ENCODE data around the gene EPHB1. TPM values are rescaled to one million over a fixed set of nuclear protein-coding genes. Genes with fewer than 3 reads are reported as not detected.

The EPHB1 gene
- polyA plus RNA-seq, 1 donor from 2014 or later = 18.7 TPM

GRCh38 chr3:134905647-134905935 lies 110.5 kb downstream of the EPHB1 start:
- Histone ChIP-seq H3K79me2 (replicated peaks; ENCODE audit: insufficient read depth, low read length) (peaks cover 4% of the 10 kb centered on the region), H3F3A (ENCODE audit: insufficient read depth, low read length, poor library complexity, severe bottlenecking) (no peaks in the 10 kb centered on the region), H3K9me2 (ENCODE audit: insufficient read depth, low read length) (no peaks in the 10 kb centered on the region), H3K4me2 (ENCODE audit: low read length) (no peak overlapping the region), H3K36me3 (ENCODE audit: insufficient read depth, low read length) (no peaks in the 10 kb centered on the region), H3K4me3 (ENCODE audit: low read length) (no peak overlapping the region), H3K9ac (ENCODE audit: low read length) (no peak overlapping the region), H3K27me3 (ENCODE audit: insufficient read depth, low read depth, low read length) (no peaks in the 10 kb centered on the region), H2AFZ (ENCODE audit: low read depth, low read length) (no peak overlapping the region), H3K9me3 (ENCODE audit: low read length) (no peaks in the 10 kb centered on the region), H3K27ac (ENCODE audit: low read length) (no peak overlapping the region), H4K20me1 (ENCODE audit: insufficient read depth) (no peaks in the 10 kb centered on the region)
- no peak for TF ChIP-seq SMC3 (conservative IDR thresholded peaks at IDR 0.05; ENCODE audit: poor library complexity)
- TF ChIP-seq MXI1 (conservative IDR thresholded peaks at IDR 0.05; ENCODE audit: poor library complexity, severe bottlenecking) = no peak
- no peak for TF ChIP-seq EZH2 (IDR thresholded peaks at IDR 0.05; ENCODE audit: borderline replicate concordance, insufficient read depth, low read length, poor library complexity, severe bottlenecking)
- no peak for TF ChIP-seq POLR2AphosphoS5 (IDR thresholded peaks at IDR 0.05)
- no peak for TF ChIP-seq RAD21 (conservative IDR thresholded peaks at IDR 0.05)
- TF ChIP-seq REST (IDR thresholded peaks at IDR 0.05; ENCODE audit: borderline replicate concordance) = no peak
- TF ChIP-seq TAF1 (IDR thresholded peaks at IDR 0.05; ENCODE audit: low read depth) = no peak
- no peak for TF ChIP-seq CTCF (IDR thresholded peaks at IDR 0.05; ENCODE audit: poor library complexity, severe bottlenecking)
- TF ChIP-seq EP300 (conservative IDR thresholded peaks at IDR 0.05; ENCODE audit: poor library complexity, severe bottlenecking) = no peak

GRCh38 chr3:134908271-134908670 lies 113.2 kb downstream of the EPHB1 start:
- TF ChIP-seq RAD21 (conservative IDR thresholded peaks at IDR 0.05) (no peak), CTCF (IDR thresholded peaks at IDR 0.05; ENCODE audit: poor library complexity, severe bottlenecking) (no peak), TAF1 (IDR thresholded peaks at IDR 0.05; ENCODE audit: low read depth) (no peak), POLR2AphosphoS5 (IDR thresholded peaks at IDR 0.05) (no peak), MXI1 (conservative IDR thresholded peaks at IDR 0.05; ENCODE audit: poor library complexity, severe bottlenecking) (no peak), EZH2 (IDR thresholded peaks at IDR 0.05; ENCODE audit: borderline replicate concordance, insufficient read depth, low read length, poor library complexity, severe bottlenecking) (no peak), REST (IDR thresholded peaks at IDR 0.05; ENCODE audit: borderline replicate concordance) (no peak), SMC3 (conservative IDR thresholded peaks at IDR 0.05; ENCODE audit: poor library complexity) (no peak), EP300 (conservative IDR thresholded peaks at IDR 0.05; ENCODE audit: poor library complexity, severe bottlenecking) (no peak)
- Histone ChIP-seq H3K9me2 (ENCODE audit: insufficient read depth, low read length) (no peaks in the 10 kb centered on the region), H2AFZ (ENCODE audit: low read depth, low read length) (no peak overlapping the region), H3K4me2 (ENCODE audit: low read length) (no peak overlapping the region), H3K4me3 (ENCODE audit: low read length) (no peak overlapping the region), H3K79me2 (replicated peaks; ENCODE audit: insufficient read depth, low read length) (no peaks in the 10 kb centered on the region), H3K36me3 (ENCODE audit: insufficient read depth, low read length) (no peaks in the 10 kb centered on the region), H3K27ac (ENCODE audit: low read length) (no peak overlapping the region), H3K27me3 (ENCODE audit: insufficient read depth, low read depth, low read length) (no peaks in the 10 kb centered on the region), H3K9ac (ENCODE audit: low read length) (no peak overlapping the region), H3K9me3 (ENCODE audit: low read length) (no peaks in the 10 kb centered on the region), H3F3A (ENCODE audit: insufficient read depth, low read length, poor library complexity, severe bottlenecking) (no peaks in the 10 kb centered on the region), H4K20me1 (ENCODE audit: insufficient read depth) (no peaks in the 10 kb centered on the region)
